IMR-90 (cell line): Measurements from ENCODE around the gene CCDC88C. TPM values are rescaled to one million over a fixed set of nuclear protein-coding genes. Genes with fewer than 3 reads are reported as not detected.

Source experiments
- ATAC-seq: fragments of 200-7000 bp; cut with Tn5 transposase; 2 replicates; pipeline ENCODE4 v1.9.1; 2020; ENCODE audit warnings: low read depth, mild to moderate bottlenecking, moderate library complexity
- BruUV-seq: library from RNA; stranded (reverse); fragments of 400-500 nt; replicated peaks from 2 replicates; lab custom pipeline; 2021; lab: Mats Ljungman, UMichigan
- CTCF ChIA-PET: fragments of 300-600 bp; formaldehyde crosslinking; extraction: SDS; loops from one replicate; lab custom pipeline; 2021; ENCODE audit warnings: antibody characterized with exemption; lab: Yijun Ruan, JAX
- POLR2A ChIA-PET: fragments of 300-600 bp; sonication (Branson Sonifier 250); formaldehyde crosslinking; loops from one replicate; lab custom pipeline; 2022; ENCODE audit warnings: antibody characterized with exemption; ENCODE audit not compliant: unreplicated experiment; lab: Charles Lee
- DNase-seq: peaks from one replicate; pipeline ENCODE4 v3.0.0; 2013
- H2AFZ ChIP-seq: replicated peaks from 2 replicates; pipeline ENCODE3; 2013; ENCODE audit warnings: low read length, mild to moderate bottlenecking; ENCODE audit not compliant: poor library complexity
- H2AK5ac ChIP-seq: 2 replicates; pipeline ENCODE4 v1.6.1; 2013; ENCODE audit warnings: low read depth, low read length, inconsistent platforms
- H2AK9ac ChIP-seq: replicated peaks from 2 replicates; pipeline ENCODE3; 2013; ENCODE audit warnings: mild to moderate bottlenecking, low read depth, low read length, moderate library complexity; ENCODE audit not compliant: poor library complexity
- H2BK120ac ChIP-seq: 2 replicates; pipeline ENCODE4 v1.6.1; 2013; ENCODE audit warnings: low read depth, low read length, inconsistent platforms
- H2BK15ac ChIP-seq: 3 replicates; pipeline ENCODE4 v1.6.1; 2013; ENCODE audit warnings: low read depth, low read length, inconsistent platforms
- H2BK20ac ChIP-seq: 2 replicates; pipeline ENCODE4 v1.6.1; 2013; ENCODE audit warnings: low read depth, mild to moderate bottlenecking, inconsistent platforms, low read length, moderate library complexity
- H2BK5ac ChIP-seq: 2 replicates; pipeline ENCODE4 v1.6.1; 2013; ENCODE audit warnings: mild to moderate bottlenecking, low read depth, low read length, inconsistent platforms; ENCODE audit not compliant: poor library complexity, severe bottlenecking
- H3K14ac ChIP-seq: replicated peaks from 2 replicates; pipeline ENCODE4 v1.6.1; 2013; ENCODE audit warnings: low read depth, low read length, inconsistent platforms
- H3K18ac ChIP-seq: 2 replicates; pipeline ENCODE4 v1.6.1; 2013; ENCODE audit warnings: low read depth, low read length, control low read depth
- H3K23ac ChIP-seq: 2 replicates; pipeline ENCODE4 v1.6.1; 2013; ENCODE audit warnings: low read depth, low read length, inconsistent platforms
- H3K27ac ChIP-seq: 2 replicates; pipeline ENCODE4 v1.5.1; 2013; ENCODE audit warnings: mild to moderate bottlenecking, control low read depth, low read length; ENCODE audit not compliant: insufficient read depth
- H3K27me3 ChIP-seq: 2 replicates; pipeline ENCODE4 v1.6.1; 2013; ENCODE audit warnings: low read length; ENCODE audit not compliant: control insufficient read depth, insufficient read depth
- H3K36me3 ChIP-seq: 2 replicates; pipeline ENCODE4 v1.6.1; 2013; ENCODE audit warnings: low read length, mixed read lengths; ENCODE audit not compliant: control insufficient read depth, insufficient read depth
- H3K4ac ChIP-seq: 2 replicates; pipeline ENCODE4 v1.6.1; 2013; ENCODE audit warnings: low read depth, low read length, inconsistent platforms
- H3K4me1 ChIP-seq: 2 replicates; pipeline ENCODE4 v1.6.1; 2013; ENCODE audit warnings: low read length, mixed read lengths; ENCODE audit not compliant: control insufficient read depth, insufficient read depth
- H3K4me2 ChIP-seq: 2 replicates; pipeline ENCODE4 v1.6.1; 2013; ENCODE audit warnings: low read depth, mild to moderate bottlenecking, control low read depth, low read length, moderate library complexity
- H3K4me3 ChIP-seq: 2 replicates; pipeline ENCODE4 v1.5.1; 2013; ENCODE audit warnings: low read depth, mild to moderate bottlenecking, control low read depth, low read length, moderate library complexity; ENCODE audit not compliant: insufficient read depth
- H3K56ac ChIP-seq: 2 replicates; pipeline ENCODE4 v1.6.1; 2013; ENCODE audit warnings: low read length, inconsistent platforms; ENCODE audit not compliant: insufficient read depth; ENCODE audit errors: extremely low read depth
- H3K79me1 ChIP-seq, 2 experiments: 2 replicates each; pipeline ENCODE4 v1.6.1; 2013; ENCODE audit warnings: low read length in 2 of 2, inconsistent platforms in 1 of 2, low read depth in 1 of 2
- H3K9ac ChIP-seq: 2 replicates; pipeline ENCODE4 v1.6.1; 2013; ENCODE audit warnings: low read depth, low read length, control low read depth
- H3K9me1 ChIP-seq: 2 replicates; pipeline ENCODE4 v1.6.1; 2013; ENCODE audit warnings: low read length, inconsistent platforms; ENCODE audit not compliant: insufficient read depth
- H3K9me3 ChIP-seq: 2 replicates; pipeline ENCODE4 v1.6.1; 2013; ENCODE audit warnings: low read length; ENCODE audit not compliant: control insufficient read depth, insufficient read depth
- H4K20me1 ChIP-seq: 2 replicates; pipeline ENCODE4 v1.6.1; 2013; ENCODE audit warnings: low read length, inconsistent platforms; ENCODE audit not compliant: insufficient read depth
- H4K5ac ChIP-seq: 2 replicates; pipeline ENCODE4 v1.6.1; 2013; ENCODE audit warnings: mild to moderate bottlenecking, low read depth, low read length, control low read depth
- H4K8ac ChIP-seq, 2 experiments: 2 replicates each; pipeline ENCODE4 v1.6.1; 2013; ENCODE audit warnings: low read depth in 2 of 2, low read length in 2 of 2, control low read depth in 1 of 2, inconsistent platforms in 1 of 2
- H4K91ac ChIP-seq: 2 replicates; pipeline ENCODE4 v1.6.1; 2013; ENCODE audit warnings: low read depth, low read length, inconsistent platforms; ENCODE audit not compliant: insufficient read depth
- BHLHE40 ChIP-seq: fragments of 150-350 bp; IDR thresholded peaks from 2 replicates; pipeline ENCODE4 v1.6.1; 2016; ENCODE audit warnings: mild to moderate bottlenecking, low read depth, low read length
- ELK1 ChIP-seq: fragments of 150-350 bp; IDR thresholded peaks from 2 replicates; pipeline ENCODE4 v1.6.1; 2016; ENCODE audit warnings: low read depth, mild to moderate bottlenecking, low read length, moderate library complexity, borderline replicate concordance
- MXI1 ChIP-seq: IDR thresholded peaks from 2 replicates; pipeline ENCODE4 v1.6.1; 2012; ENCODE audit warnings: low read depth, mild to moderate bottlenecking, low read length, moderate library complexity, borderline replicate concordance
- NFE2L2 ChIP-seq: fragments of 150-350 bp; IDR thresholded peaks from 2 replicates; pipeline ENCODE4 v1.6.1; 2016; ENCODE audit warnings: low read depth, mild to moderate bottlenecking, low read length
- USF2 ChIP-seq: fragments of 150-350 bp; IDR thresholded peaks from 2 replicates; pipeline ENCODE4 v1.6.1; 2017; ENCODE audit warnings: mild to moderate bottlenecking, antibody characterized with exemption, low read length, low read depth
- WGBS, 2 experiments: methylation state at CpG; one replicate each; pipeline versions ENCODE4 v1.1.5 to v1.1.7; 2013; ENCODE audit warnings: missing lambda C conversion rate in 2 of 2; ENCODE audit not compliant: insufficient read length in 1 of 2; ENCODE audit errors: extremely low coverage in 2 of 2; 5-methylcytosine and 5-hydroxymethylcytosine counted together
- dilution Hi-C: fragments of 300-500 bp; cut with HindIII; formaldehyde crosslinking; loops from one replicate; pipeline ENCODE4 v1.14.3; 2018; ENCODE audit warnings: low sequenced_read_pairs; ENCODE audit not compliant: unreplicated experiment
- in situ Hi-C: fragments of 300-500 bp; cut with MboI; formaldehyde crosslinking; loops from 3 replicates; pipeline ENCODE4 v1.14.3; 2019; ENCODE audit warnings: low sequenced_read_pairs, inconsistent platforms, mixed read lengths
- intact Hi-C: fragments of 100-400 bp; cut with micrococcal nuclease; formaldehyde crosslinking; loops from 2 replicates; pipeline ENCODE4 v1.10.0; 2022
- polyA plus RNA-seq, 3 experiments: library from polyadenylated mRNA; depleted of rRNA; stranded (reverse); fragments of >200 nt; gene quantifications; 2 replicates each; pipeline ENCODE4 v1.2.3, GENCODE V29; 2012; ENCODE audit warnings: low replicate concordance in 1 of 3
- total RNA-seq: library from RNA; depleted of rRNA; stranded (reverse); fragments of >200 nt; gene quantifications from 2 replicates; pipeline ENCODE4 v1.2.3, GENCODE V29; 2012

Gene CCDC88C
- total and polyA plus RNA-seq, 2 of the 4 experiments (the other 2 are of a cell fraction), result 0.17 to 0.18 TPM

GRCh38 chr14:91326514-91327249 lies 90.9 kb downstream of the CCDC88C start (continued):
- TF ChIP-seq MXI1, result no peak

GRCh38 chr14:91324606-91325575 lies 92.7 kb downstream of the CCDC88C start:
- Histone ChIP-seq H2AK5ac (no peak overlapping the region), H3K9me3 (no peaks in the 10 kb centered on the region), H4K5ac (no peak overlapping the region), H3K9ac (no peak overlapping the region), H2BK15ac (no peak overlapping the region), H3K27ac (no peak overlapping the region), H2AFZ (no peak overlapping the region), H2AK9ac (no peak overlapping the region), H3K4me2 (no peak overlapping the region), H4K8ac (no peak overlapping the region), H3K4ac (no peak overlapping the region), H3K14ac (no peak overlapping the region), H2BK20ac (no peak overlapping the region), H3K36me3 (no peaks in the 10 kb centered on the region), H2BK120ac (no peak overlapping the region), H3K18ac (no peak overlapping the region), H3K27me3 (peaks cover 25% of the 10 kb centered on the region), H3K4me3 (no peak overlapping the region), H3K23ac (no peak overlapping the region), H3K4me1 (no peaks in the 10 kb centered on the region), H3K9me1 (no peaks in the 10 kb centered on the region), H2BK5ac (no peak overlapping the region), H3K56ac (no peak overlapping the region), H3K79me1 (no peaks in the 10 kb centered on the region), H4K20me1 (no peaks in the 10 kb centered on the region), H4K91ac (no peak overlapping the region)
- BruUV-seq, result no TSS peak
- TF ChIP-seq NFE2L2, result no peak
- no peak for TF ChIP-seq ELK1
- no peak for TF ChIP-seq USF2
- no peak for TF ChIP-seq BHLHE40
- 32% methylated on average over 11 of the region's 20 CpGs; no CpG with 5 or more reads in 1 of the 2 experiments for WGBS, 2 experiments
- intact Hi-C loops, result no loop called here
- ATAC-seq, result no peak
- dilution Hi-C loops, result no loop called here
- no peak for DNase-seq
- POLR2A ChIA-PET, result no interaction called here
- in situ Hi-C loops, result loop anchor here (10.0 kb wide), 1 partner anchor 100 kb away; no protein-coding TSS in a partner anchor
- CTCF ChIA-PET, result interaction anchor here (0.6 to 1.9 kb wide), 7 partner anchors 13 to 138 kb away, joined by 3 to 9 read pairs (median 3); partner anchors contain the start of gene CCDC88C
